RCC 7860 (cell line): ENCODE results near the gene WWOX.

Experiments
- DNase-seq: peaks from one replicate; pipeline ENCODE4 v3.0.0-alpha.2; 2015; ENCODE audit warnings: low spot score
- FAIRE-seq: peaks from 2 replicates; lab custom pipeline; 2012; peaks lifted over from hg19 to GRCh38; lab: Jason Lieb, UNC

The WWOX gene

GRCh38 chr16:78425891-78426510, 326.5 kb downstream of the WWOX start:
- no peak for FAIRE-seq
- no peak for DNase-seq

GRCh38 chr16:78428193-78428592, 328.7 kb downstream of the WWOX start:
- FAIRE-seq (no peak), DNase-seq (no peak)

GRCh38 chr16:78430281-78430680, 330.8 kb downstream of the WWOX start:
- no peak for FAIRE-seq
- DNase-seq: no peak

DNA sequence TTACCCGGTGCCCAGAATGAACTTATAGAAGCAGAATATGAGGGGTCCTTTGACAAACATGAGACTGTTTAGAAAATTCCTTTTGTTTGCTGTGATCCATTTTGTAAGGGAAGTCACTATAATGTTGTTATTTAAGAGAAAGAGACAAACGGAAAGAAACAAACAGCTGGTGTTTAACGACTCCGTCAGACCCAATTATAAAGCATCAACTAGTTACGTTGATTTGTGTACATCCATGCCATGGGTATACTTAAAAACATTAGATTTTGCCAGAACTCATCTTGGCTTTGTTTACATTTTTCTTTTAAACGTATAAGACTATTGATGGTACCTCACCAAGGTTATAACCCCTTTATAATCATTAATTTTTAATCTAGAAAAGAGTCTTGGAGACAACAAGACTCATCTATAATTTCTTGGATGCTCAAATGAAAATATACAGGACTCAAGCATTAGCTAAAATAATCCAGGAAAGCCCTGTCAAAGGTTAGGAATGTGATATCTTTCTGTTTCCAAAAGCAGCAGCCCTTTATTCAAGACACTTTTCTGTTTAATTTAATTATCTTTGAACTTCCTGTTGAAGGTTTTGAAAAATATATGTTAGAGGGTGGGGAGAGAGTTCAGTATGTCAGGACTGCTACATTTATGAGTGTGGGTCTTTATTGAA, 331.7 kb downstream of the WWOX start:
- DNase-seq: no peak
- no peak for FAIRE-seq

- DNase-seq: no peak
- FAIRE-seq: no peak
Observed at GRCh38 chr16:78431701-78432100, 332.2 kb downstream of the WWOX start.

DNA sequence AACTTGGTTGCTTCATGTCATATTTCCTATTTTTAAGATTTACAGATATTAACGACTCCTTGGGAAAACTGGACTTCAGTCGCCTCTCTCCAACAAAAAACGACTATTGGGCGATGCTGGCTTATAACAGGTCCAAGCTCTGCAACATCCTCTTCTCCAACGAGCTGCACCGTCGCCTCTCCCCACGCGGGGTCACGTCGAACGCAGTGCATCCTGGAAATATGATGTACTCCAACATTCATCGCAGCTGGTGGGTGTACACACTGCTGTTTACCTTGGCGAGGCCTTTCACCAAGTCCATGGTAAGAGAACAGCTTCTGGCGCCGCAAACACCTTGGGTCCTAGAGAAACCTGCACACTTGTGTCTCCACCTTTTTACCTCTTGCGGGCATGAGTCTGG, 333.0 kb downstream of the WWOX start:
- no peak for DNase-seq
- no peak for FAIRE-seq

- FAIRE-seq (no peak), DNase-seq (no peak)
Observed at GRCh38 chr16:78433116-78433515, 333.7 kb downstream of the WWOX start.

- DNase-seq (no peak), FAIRE-seq (no peak)
Observed at GRCh38 chr16:78434401-78434800, 334.9 kb downstream of the WWOX start.

DNA sequence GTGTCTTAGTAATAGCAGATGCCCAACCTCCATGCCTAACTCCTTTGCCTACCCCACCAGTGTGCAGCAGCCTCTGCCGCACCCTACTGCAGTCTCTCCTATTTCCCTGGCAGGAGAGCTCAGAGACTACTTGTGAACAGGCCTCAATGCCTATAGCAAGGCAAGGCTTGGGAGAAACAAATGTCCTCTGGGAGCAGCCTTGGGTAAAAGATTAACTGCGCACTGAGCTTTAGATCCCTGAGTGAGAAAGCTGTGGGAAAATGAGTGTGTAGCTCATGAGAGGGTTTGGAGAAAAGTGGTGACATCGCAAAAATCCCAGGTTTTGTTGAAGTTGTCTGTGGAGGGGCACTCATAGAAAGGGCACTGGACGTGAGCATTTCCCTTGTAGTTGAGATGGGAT, 335.8 kb downstream of the WWOX start:
- no peak for FAIRE-seq

DNA sequence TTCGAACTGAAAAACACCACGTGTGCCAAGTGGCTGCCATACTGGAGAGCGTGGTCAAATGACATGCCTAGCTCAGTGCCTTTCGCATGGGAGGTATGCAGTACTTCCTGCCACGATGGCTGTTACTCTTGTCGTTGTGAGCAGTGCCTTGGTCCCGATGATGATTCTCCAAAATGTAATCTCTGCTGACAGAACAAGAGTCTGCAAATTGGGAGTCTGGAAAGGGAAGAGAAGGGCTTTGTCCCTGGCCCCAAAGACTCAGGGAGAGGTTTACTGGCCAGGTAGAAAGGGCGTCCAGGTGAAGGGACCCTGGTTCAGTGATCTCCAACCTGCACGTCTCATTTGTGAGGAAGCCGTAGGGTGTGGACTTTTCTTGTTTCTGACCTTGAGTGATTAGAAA, 336.6 kb downstream of the WWOX start:
- FAIRE-seq: no peak
- DNase-seq: no peak

More for the DNA sequence above, 335.8 kb downstream of the WWOX start:
- DNase-seq: no peak

DNA sequence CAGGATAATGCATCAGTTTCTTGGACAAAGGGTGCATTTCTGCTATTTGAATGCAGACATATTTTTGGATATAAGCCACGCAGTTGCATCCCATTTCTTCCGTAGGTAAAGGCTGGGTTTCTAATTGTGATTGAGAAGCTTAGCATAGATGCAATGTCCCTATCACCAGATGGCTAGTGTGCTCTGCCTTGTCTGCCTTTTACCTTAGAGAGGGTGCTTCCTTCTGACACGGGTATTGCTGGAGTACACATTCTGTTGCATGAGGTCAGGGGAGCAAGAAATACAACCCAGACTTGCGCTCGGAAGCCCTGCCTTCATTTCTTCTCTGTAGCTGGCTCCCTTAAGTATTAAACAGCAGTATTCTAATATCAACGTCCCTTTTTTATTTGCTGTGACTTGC, 337.4 kb downstream of the WWOX start:
- FAIRE-seq (no peak), DNase-seq (no peak)

DNA sequence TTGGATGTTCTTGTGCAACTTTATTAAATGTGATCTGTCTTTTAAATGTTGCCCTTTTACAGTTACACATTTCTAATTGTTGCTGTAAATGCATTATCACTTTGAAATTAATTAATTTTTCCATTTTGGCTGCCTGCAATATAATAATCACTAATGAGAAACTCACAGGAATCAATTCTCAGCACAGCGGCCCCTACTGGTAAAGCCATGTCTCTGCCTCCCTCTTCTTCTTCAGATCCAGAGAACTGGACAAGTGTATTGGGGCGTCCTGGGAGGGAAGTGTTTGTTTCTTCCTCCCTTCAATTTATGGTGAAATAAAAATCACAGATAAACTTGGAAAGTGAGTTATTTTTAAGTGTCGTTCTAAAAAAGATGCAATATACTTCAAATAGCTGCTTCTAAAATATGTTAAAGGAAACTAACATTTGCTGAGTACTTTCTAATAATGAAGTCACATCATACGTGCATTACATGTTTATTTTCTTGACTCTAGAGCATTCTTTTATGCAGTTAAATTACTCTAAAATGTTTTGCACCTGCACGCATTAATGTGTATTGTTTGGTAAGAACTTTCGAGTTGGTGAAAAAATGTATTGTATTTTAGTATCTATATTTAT, 338.0 kb downstream of the WWOX start:
- no peak for FAIRE-seq

DNA sequence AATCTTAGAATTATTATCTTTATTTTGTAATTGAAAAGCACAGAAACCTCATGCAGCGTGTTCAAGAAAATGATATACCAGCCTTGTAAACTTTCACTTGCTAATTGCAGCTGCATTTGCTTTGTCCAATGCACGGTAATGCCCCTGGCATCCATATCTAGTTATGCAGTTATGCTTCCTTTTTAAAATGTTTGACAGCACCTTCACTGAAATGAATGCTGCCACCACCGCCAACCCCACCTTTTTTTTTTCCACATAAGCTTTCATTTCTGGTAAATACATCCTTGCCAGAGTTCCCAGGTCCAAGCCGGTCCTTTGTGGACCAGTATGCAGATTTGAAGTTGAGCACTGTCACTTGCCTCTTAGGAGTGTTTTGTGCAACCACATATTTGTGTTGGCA, 338.8 kb downstream of the WWOX start:
- FAIRE-seq (no peak), DNase-seq (no peak)

More for the DNA sequence above, 338.0 kb downstream of the WWOX start:
- no peak for DNase-seq

GRCh38 chr16:78438632-78439031, 339.2 kb downstream of the WWOX start:
- FAIRE-seq (no peak), DNase-seq (no peak)

GRCh38 chr16:78439646-78440045, 340.2 kb downstream of the WWOX start:
- DNase-seq (no peak), FAIRE-seq (no peak)

- FAIRE-seq (no peak), DNase-seq (no peak)
Observed at GRCh38 chr16:78441298-78441697, 341.8 kb downstream of the WWOX start.

DNA sequence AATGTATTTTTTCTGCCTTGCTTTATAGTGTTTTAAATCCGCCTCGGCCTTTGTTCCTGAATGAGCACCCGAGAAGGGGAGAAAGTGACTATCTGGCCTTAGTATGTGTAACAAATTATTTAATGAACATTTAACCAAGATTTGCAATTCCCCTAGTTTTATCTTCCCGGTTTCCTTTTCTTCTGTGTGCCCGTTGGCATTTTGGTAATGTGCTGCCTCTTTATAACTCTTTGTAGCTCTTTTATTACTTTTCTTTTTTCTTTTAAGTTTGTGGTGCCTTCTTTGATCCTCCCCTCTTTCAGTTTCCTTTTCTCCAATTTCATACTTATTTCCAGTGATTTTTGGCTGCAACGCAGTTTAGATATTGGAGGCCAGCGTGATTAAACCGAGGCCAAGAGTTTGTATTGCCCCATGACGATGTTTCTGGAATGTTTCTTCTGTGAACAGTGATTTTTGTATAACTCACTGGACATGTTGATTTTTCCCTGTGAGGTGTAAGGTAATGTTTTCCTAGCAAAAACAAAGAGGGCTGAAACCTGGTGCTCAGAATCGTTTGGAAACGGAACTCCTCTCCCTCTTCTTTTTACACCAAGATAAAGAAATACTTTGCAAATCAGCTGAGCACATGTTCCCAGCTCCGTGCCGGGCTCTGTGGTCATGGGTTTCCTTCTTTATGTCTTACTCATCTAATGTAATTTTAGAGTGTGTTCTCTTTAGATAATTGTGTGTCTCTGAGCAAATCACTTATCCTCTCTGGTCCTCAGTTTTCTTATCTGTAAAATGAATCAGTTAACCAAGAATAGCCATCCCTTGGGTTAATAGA, 344.3 kb downstream of the WWOX start:
- no peak for DNase-seq
- FAIRE-seq: no peak

- no peak for DNase-seq
- no peak for FAIRE-seq
Observed at GRCh38 chr16:78445818-78446217, 346.4 kb downstream of the WWOX start.

GRCh38 chr16:78446486-78446885, 347.0 kb downstream of the WWOX start:
- DNase-seq (no peak), FAIRE-seq (no peak)

- DNase-seq (no peak), FAIRE-seq (no peak)
Observed at GRCh38 chr16:78446992-78447563, 347.6 kb downstream of the WWOX start.

DNA sequence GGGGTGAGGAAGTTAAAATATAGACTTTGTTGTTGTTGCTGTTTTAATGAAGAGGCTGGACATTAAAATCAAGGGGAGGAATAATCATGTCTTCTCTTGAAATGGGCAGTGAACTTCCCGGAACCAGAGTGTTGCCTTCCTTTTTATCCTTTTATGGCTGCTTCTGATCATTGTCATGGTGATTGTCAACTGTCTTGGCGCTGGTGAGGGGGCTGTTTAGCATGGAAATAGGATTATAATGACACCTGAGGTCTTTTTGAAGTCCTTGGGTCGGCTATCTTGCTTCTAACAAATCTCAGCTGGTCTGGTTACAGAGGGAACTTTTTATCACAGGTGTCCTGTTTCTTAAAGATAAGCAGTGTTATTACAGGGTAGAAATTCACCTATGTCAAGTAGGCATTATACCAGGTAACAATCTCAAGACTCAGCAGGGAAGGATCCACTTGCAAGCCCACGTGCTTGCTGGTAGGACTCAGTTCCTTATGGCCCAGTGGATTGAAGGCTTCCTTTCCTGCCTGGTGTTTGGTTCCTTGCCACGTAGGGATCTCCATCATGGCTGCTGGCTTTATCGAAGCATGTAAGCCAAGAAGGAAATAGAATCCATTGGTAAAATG, 349.3 kb downstream of the WWOX start:
- FAIRE-seq (no peak), DNase-seq (no peak)
